ENCODE results near the gene AMN1.
"Not testable (repeated sequence)": the region's sequence is repeated elsewhere in the genome, so short reads cannot be mapped to it uniquely, and the experiment has no call there.

Gene AMN1

DNA sequence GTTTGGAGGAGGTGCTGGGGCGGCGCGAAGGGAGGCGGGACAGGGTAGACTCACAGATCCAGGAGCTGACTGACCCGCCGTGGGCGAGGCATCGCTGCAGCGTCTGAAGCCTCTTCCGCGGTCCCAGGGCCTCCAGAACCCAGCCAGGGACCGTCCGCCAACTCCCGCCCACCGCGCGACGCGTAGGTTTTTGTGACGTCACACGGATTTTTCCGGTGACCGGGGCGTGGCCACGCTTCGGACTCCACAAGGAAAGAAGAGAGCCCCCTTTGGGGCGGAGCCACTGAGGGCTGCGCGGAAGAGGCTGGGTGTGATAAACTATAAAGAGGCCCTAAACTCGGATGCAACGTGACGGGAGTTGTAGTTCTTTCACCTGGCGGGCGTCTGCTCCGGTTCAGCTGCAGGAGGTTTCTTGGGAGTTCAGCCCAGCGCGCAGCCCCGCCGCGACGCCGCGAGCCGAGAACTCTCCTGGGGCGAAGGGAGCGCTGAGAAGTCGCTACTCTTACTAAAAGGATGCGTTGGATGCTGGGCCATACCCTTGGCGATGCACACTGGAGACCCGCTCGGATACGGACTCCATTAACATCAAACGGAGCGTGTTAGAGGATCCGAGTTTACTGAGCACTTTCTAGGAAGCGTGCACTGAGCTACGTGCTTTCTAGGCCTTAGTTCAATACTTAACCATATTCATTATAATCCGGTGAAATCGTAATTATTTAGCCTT is at the start of gene AMN1:
Gene AMN1 (minus strand): TSS at position 105 of the 724 bp plus-strand sequence. CDS start 13 bp downstream, at position 92.
- DNase-seq = peak; percentile 99 to 100

DNA sequence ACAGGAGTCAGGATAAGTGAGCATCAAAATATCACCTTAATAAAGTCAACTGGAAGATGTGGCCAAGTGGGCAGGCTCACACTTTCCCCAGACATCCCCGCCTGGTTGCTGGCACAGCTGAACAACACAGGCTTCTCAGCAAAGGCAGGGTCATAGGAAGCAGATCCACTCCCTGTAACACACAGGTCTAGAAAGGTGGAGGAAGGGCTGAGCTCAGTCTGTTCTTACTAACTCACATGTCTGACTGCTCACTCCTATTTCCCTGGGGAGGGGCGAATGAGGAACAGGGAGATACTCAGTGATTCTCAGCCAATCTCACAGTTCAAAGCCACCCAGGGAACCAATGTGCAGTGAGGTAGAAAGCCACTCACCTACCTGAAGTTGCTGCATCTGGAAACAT is 45.0 kb upstream of the AMN1 start:
- DNase-seq = peak in 1 of 2 donors; percentile 23

- no peak for DNase-seq
Measured at GRCh38 chr12:31773223-31773750, 44.5 kb upstream of the AMN1 start.

DNA sequence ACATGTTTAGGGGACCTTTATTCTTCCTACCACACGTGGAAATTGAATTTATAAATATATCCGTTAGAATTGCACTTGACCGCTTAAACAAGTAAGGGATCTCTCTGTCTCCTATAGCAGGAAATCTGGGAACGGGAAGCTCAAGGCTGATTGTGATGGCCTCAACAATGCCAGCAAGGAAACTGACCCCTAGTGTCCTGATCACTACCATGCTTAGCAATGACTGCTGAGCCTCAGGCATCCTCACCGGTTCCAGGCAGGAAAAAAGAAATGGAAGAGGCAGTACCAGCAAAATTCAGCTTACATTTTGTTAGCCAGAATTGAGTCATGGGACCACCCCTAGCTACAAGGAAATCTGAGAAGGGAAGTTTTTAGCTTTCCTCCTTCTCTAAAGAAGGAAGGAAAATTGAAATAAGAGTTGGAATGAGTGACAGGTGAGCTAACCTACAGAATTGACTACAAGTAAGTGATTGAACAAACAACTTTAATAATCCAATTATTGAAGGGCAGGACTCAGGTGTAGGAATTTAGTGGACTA is 43.9 kb upstream of the AMN1 start:
- no peak for DNase-seq

DNA sequence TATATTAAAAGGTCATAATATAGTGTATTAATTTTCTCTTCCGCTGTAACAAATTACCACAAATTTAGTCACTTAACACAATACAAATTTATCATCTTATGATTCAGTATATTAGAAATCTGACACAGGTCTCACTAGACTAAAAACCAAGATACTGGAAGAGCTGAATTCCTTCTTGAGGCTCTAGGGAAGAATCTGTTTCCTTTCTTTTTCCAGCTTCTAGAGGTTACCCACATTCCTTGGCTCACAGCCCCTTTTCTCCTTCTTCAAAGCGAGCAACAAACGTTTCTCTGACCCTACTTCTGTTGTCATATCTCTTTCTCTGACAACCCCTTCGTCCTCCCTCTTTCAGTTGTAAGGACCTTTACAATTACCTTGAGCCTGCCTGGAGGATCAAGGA is 43.4 kb upstream of the AMN1 start:
- DNase-seq = no peak

- no peak for DNase-seq
Measured at GRCh38 chr12:31768046-31768445, 39.2 kb upstream of the AMN1 start.

GRCh38 chr12:31765931-31766330 is 37.1 kb upstream of the AMN1 start:
- DNase-seq = no peak

DNA sequence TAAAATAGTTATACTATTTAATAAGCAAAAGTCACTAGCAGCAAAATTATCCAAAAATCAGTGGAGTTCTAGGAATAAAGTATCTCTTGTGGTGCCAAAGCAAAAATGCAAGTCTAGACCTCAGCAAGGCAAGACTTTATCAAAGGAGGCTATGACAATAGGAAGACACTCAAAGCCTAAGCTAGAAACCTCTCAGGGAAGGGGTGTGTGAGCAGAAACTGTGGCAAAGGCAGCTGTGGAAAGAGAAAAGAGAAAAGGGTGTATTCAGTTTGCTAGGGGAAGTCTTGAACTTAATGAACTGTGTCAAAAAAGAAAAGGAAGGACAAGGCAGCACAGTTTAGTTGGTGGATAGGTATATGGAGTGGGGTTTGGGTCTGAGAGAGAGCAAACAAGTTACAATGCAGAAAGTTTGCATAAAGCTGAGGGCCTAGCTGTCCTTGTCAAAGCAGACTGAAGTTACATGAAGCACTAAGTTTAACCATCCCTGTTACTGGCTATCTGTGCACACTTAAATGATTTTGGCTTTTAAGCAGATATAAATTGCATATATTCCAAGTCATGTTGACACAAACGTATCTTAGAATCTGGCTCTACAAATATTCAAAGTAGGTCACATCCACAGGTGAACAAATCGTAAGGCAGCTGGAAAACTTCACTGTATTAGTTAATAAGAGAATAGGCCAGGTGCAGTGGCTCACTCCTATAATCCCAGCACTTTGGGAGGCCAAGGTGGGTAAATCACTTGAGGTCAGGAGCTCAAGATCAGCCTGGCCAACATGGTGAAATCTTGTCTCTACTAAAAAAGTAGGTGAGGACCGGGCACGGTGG is 31.0 kb upstream of the AMN1 start:
- DNase-seq = no peak

DNA sequence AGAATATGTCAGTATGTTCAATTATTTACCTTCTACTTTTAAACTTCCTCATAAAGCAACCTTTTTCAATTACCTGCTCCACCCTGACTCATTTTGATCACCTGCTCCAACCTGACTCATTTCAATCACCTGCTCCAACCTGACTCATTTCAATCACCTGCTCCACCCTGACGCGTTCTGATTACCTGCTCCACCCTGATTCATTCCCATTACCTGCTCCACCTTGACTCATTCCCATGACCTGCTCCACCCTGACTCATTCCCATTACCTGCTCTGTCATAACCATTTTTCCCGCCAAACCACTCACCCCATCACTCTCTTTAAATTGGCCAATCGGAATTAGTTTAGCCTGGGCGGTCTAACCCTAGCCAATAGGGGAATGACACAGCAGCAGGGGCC is 29.5 kb upstream of the AMN1 start:
- DNase-seq = not testable (repeated sequence)

- no peak for DNase-seq
Measured at GRCh38 chr12:31756977-31757420, 28.2 kb upstream of the AMN1 start.

DNA sequence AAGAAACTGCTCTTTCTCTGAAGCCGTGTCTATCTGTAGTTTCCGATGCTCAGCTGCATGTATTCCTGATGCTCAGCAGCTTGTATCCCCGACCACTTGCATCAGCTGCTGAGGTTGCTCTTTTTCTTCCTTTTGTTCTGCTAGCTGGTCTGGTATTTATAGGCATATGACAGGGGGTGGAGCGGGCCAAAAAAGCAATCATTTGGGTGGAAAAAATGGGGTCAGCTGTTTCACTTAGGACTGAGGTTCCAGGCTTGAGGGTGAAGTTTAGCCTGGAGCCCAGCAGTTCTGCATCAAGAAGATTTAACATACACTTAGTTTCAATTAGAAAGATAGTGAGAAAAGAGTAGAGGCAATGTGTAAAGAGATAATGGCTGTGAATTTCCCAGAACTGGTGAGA is 23.6 kb upstream of the AMN1 start:
- no peak for DNase-seq

GRCh38 chr12:31751085-31751484 is 22.3 kb upstream of the AMN1 start:
- no peak for DNase-seq

DNA sequence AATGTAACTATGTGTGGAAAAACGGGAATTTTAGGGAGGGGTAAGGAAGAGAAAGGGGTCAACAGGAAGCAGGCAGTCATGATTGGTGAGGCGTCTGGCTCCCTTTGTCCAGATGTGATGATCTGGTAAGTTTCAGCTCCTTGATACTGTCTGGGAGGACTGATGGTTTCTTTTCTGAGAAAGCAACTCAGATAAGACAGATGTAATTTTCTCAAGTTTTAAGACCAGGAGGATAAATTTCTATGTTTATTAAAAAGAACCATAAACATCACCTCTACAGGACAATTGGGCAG is 21.9 kb upstream of the AMN1 start:
- no peak for DNase-seq

DNA sequence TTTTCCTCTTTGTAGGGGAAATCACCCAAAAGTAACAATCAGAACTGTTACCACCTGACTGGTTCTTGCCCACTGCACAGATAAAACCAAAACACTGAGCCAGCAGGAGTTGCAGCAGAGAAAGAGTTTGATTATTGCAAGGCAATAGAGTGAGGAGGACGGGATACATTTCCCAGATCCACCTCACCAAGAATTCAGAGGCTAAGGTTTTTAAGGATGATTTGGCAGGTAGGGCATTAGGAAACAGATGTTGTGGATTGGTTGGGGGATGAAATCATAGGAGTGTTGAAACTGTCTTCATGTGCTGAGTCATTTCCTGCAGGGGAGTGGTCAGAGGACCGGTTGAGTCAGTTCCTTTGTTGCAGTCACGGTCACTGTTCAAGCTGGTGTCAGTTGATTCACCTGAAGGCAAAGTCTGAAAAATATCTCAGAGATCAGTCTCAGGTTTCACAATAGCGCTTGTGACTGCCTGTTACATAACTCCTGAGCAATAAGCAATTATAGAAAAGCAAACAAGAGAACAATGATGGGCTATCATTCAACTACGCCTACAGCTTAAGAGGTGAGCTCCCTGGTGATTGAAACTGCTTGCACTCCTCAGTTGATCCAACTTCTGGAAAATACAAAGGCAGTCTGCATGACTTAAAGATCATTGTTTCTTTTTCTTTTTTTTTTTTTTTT is 20.3 kb upstream of the AMN1 start:
- DNase-seq = peak; percentile 67 to 82

DNA sequence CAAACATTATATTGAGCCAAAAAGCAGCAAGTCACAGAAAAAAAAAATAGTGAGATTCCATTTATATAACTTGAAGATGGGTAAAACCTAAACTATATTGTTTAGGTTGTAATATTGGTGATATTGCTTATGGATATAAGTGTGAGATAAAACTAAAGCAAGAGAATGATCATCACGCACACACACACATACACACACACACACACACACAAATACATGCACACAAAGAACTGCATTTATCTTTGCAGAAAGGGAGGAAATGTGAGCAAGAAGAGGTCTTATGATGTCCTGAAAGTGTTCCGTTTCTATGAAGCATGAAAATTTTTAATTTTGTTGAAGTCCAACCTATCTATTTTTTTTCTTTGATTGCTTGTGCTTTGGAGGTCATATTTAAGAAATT is 16.4 kb upstream of the AMN1 start:
- DNase-seq = no peak

DNA sequence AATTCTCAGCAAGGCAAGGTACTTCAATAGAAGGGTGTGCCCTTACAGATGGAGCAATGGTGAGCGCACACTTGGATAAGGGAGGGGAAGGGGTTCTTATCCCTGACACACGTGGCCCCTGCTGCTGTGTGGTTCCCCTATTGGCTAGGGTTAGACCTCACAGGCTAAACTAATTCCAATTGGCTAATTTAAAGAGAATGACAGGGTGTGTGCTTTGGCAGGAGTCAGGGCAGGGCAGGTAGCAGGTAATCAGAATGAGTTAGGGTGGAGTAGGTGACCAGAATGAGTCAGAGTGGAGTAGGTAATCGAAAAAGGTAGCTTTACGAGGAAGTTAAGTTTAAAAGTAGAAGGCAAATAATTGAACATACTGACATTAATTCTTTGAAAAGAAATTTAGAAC is 15.5 kb upstream of the AMN1 start:
- DNase-seq = not testable (repeated sequence)

- peak in 1 of 2 donors; percentile 57 for DNase-seq
Measured at GRCh38 chr12:31742891-31743290, 14.1 kb upstream of the AMN1 start.

- no peak for DNase-seq
Measured at GRCh38 chr12:31740628-31741027, 11.8 kb upstream of the AMN1 start.

DNA sequence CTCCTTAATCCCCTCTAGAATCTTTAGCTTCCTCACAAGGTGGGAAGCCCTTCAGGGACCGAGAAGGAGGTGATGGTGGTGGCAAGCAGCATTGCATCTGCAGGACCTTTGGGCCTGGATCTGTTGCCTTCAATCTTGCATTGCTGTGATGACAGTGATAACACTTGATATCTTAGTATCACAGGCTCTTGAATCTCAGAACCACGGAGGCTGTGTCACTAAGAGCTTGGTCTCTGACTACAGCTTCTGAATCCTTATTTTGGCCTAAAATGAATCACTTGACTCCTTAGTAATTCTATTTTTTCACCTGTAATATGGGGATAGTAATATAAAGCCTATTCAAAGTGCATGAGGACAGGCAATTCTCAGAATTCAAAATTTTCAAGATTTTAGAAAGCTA is 8.9 kb upstream of the AMN1 start:
- DNase-seq = no peak

DNA sequence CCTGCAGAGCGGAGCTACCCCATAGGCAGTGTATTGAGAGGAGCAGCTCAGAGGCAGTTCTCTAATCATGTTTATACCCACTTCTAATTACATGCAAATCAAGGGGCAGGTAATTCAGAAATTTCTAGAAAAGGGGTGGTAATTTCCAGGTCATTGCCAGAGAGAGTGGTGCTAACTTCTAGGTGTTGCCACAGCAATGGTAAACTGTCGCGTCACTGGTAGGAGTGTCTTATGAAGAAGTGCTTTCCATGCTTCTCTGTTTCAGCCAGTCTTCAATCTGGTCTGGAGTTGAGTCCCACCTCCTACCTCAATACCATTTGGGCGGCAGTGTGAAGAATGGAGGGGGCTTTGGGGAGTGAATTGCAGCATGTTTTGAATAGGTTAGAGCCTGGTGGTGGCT is 8.5 kb upstream of the AMN1 start:
- DNase-seq = peak in 1 of 2 donors; percentile 23

GRCh38 chr12:31736472-31736871 is 7.7 kb upstream of the AMN1 start:
- peak; percentile 81 to 83 for DNase-seq

- peak; percentile 42 to 44 for DNase-seq
Measured at GRCh38 chr12:31733549-31734432, 5.0 kb upstream of the AMN1 start.

Measured in CD4-positive, alpha-beta T cell treated with Interleukin-4 for 1 hour (primary cell).